ENCODE data around the gene BRD7.

DNA sequence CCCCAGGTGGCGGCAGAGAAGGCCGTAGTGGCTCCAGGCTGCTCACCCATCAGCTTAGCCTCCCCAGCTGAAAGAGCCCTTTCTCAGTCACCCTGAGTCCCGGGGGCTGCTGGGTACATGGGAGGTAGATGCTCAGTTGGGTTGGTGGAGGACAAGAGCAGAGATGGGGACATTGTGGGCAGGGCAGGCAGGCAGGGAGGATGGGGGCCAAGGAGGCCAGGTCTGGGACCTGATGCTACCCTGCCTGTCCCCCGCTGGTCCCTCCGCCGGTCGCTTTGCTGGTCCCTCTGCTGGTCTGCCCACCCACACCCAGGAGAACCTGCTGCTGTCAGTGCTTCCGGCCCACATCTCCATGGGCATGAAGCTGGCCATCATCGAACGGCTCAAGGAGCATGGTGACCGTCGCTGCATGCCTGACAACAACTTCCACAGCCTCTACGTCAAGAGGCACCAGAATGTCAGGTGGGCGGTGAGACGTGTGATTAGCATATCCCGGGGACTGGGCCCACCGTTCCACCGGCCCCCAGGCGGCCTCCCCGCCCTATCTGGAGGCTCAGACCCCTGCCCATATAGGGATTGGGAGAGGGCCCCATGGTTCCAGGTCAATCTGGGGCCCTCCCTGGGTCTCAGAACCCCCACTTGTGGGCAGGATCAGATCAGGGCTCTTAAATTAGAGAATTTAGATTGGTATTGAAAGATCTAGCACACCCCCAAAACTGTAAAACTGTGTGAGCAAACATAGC lies 75.6 kb downstream of the BRD7 start:
- TF ChIP-seq, protein P1, sequence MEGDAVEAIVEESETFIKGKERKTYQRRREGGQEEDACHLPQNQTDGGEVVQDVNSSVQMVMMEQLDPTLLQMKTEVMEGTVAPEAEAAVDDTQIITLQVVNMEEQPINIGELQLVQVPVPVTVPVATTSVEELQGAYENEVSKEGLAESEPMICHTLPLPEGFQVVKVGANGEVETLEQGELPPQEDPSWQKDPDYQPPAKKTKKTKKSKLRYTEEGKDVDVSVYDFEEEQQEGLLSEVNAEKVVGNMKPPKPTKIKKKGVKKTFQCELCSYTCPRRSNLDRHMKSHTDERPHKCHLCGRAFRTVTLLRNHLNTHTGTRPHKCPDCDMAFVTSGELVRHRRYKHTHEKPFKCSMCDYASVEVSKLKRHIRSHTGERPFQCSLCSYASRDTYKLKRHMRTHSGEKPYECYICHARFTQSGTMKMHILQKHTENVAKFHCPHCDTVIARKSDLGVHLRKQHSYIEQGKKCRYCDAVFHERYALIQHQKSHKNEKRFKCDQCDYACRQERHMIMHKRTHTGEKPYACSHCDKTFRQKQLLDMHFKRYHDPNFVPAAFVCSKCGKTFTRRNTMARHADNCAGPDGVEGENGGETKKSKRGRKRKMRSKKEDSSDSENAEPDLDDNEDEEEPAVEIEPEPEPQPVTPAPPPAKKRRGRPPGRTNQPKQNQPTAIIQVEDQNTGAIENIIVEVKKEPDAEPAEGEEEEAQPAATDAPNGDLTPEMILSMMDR (IDR thresholded peaks at IDR 0.05; ENCODE audit: insufficient read depth, low read length): no peak
- TF ChIP-seq, protein P2, sequence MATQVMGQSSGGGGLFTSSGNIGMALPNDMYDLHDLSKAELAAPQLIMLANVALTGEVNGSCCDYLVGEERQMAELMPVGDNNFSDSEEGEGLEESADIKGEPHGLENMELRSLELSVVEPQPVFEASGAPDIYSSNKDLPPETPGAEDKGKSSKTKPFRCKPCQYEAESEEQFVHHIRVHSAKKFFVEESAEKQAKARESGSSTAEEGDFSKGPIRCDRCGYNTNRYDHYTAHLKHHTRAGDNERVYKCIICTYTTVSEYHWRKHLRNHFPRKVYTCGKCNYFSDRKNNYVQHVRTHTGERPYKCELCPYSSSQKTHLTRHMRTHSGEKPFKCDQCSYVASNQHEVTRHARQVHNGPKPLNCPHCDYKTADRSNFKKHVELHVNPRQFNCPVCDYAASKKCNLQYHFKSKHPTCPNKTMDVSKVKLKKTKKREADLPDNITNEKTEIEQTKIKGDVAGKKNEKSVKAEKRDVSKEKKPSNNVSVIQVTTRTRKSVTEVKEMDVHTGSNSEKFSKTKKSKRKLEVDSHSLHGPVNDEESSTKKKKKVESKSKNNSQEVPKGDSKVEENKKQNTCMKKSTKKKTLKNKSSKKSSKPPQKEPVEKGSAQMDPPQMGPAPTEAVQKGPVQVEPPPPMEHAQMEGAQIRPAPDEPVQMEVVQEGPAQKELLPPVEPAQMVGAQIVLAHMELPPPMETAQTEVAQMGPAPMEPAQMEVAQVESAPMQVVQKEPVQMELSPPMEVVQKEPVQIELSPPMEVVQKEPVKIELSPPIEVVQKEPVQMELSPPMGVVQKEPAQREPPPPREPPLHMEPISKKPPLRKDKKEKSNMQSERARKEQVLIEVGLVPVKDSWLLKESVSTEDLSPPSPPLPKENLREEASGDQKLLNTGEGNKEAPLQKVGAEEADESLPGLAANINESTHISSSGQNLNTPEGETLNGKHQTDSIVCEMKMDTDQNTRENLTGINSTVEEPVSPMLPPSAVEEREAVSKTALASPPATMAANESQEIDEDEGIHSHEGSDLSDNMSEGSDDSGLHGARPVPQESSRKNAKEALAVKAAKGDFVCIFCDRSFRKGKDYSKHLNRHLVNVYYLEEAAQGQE (IDR thresholded peaks at IDR 0.05; ENCODE audit: insufficient replicate concordance, low read depth): no peak

All from HL-60 (cell line).